T-helper 1 cell (primary cell): ENCODE measurements around the gene CADM4.
A peak's percentile ranks its signal among the peaks of the same experiment; 100 is the strongest.
"Not testable (repeated sequence)": the region's sequence is repeated elsewhere in the genome, so short reads cannot be mapped to it uniquely, and the experiment has no call there.

Source experiments
- DNase-seq, 5 donors: peaks; one replicate each; pipeline ENCODE4 v3.0.0-alpha.2; 2012 to 2020

The CADM4 gene

DNA sequence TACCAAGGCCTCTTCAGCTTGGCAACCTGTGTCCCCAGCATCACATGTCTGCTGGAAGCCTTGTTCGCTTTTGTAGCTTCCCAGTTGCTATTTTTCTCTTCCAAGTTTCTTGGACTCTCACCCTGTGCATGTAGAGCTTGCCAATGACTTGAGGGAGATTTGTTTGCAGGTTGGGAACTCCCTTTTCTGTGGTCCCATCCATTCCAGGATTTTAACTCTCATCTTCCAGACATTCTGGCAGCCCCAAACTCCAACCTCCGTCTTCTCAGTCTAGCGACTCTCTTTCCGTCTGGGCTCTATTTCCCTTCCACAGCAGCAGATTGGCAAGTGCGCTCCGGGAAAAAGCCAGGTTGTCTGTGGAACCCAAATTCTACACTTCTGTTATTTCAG, 21.3 kb upstream of the CADM4 start:
- DNase-seq: no peak

DNA sequence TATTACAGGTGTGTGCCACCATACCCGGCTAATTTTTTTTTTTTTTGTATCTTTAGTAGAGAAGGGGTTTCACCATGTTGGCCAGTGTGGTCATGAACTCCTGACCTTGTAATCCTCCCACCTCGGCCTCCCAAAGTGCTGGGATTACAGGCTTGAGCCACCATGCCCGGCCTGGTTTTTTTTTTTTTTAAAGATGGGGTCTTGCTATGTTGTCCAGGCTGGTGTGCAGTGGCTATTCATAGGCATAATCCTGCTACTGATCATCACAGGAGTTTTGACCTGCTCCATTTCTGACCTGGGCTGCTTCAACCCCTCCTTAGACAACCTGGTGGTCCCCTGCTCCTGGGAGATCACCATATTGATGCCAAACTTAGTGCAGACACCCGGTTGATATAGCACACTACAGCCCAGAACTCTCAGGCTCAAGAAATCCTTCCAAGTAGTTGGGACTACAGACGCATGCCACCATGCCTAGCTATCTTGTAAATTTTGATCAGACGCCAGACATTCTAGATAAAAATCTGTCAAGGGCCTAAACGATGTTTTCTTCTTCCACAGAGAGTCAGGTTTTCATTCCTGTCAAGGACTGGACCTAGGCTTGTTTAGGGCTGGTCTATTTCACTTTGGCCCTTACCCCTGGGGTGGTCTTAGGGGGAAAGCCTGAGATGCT, 20.8 kb upstream of the CADM4 start:
- DNase-seq: no peak

DNA sequence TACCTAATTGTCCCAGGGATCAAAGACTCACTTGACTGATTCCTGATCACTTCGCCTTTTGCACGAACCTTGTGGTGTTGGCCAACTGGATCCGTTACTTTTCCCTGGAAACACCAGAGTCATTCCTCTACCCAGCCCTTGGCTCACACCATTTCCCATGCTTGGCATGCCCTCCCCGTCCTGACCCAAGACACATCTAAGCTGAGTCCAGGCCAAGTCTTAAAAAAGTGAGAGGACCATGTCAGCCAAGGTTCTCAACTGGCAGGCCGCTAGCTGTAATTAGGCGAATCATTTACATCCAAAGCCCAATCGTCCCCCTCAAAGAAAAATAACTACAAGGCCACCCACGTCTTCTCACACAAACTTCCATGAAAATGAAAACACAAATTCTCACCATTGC, 18.8 kb upstream of the CADM4 start:
- no peak for DNase-seq

DNA sequence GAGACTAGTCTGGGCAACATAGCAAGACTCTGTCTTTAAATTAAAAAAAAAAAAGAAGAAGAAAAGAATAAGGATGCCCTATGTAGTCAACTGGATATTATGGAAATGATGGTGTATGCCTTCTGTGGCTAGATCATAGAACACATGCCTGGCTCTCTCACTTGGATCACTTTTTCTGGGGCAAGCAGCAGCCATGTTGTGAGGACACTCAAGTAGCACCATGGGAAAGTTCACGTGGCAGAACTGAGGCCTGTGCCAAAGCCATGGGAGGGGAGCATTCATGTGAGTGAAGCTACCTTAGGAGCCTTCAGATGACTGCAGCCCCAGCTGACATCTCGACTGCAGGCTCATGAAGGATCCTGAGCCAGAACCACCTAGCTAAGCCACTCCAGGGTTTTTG, 18.4 kb upstream of the CADM4 start:
- no peak for DNase-seq

- no peak for DNase-seq
Observed at GRCh38 chr19:43656436-43656835, 16.8 kb upstream of the CADM4 start.

- DNase-seq: no peak
Observed at GRCh38 chr19:43652546-43652874, 12.9 kb upstream of the CADM4 start.

DNA sequence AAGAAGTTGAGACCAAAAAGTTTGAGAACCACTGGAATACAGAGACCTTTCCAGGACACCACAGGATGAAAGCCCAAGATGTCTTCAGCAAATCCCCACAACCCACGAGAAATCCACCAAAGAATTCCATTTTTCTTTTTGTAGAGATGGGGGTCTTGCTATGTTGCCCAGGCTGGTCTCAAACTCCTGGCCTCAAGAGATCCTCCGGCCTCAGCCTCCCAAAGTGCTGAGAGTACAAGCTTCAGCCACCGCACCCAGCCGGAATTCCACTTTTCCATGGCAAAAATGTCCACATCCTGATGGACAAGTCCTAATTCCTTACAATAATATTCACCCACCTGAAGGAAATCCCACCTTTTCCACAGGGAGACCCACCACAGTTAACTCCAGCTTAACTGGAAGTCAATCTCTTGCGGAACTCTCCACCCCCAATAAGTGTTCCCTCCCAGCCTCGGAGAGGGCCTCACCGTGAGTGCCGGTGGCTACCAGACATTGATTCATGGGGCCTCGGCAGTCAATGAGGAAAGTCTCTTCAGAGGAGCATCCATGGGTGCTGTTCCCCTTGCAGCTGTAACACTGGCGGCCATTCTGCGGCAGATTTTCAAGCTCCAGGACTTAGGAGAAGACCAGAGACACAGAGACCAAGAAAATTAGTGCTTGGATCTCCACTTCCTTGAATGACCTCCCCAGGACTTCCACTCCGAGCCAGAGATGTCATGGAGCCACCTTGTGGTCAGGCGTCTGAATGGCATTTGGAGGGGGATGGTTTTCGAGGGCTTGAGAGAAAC, 12.3 kb upstream of the CADM4 start:
- peak in 1 of 5 donors; percentile 46 for DNase-seq

GRCh38 chr19:43650276-43650675, 10.6 kb upstream of the CADM4 start:
- not testable (repeated sequence) for DNase-seq

DNA sequence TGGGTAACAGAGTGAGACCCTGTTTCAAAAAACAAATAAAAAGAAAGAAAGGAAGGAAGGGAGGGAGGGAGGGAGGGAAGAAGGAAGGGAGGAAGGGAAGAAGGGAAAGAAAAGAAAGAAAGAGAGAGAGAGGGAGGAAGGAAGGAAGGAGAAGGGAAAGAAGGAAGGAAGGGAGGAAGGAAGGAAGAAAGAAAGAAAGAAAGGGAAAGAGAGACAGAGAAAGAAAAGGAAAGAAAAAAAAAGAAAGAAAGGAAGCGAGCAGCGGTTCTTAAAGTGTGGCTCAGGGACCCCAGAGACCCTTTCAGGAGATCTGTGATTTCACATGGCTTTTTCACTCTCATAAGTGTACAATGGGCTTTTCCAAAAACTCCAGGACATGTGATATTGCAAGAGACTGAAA, 9.9 kb upstream of the CADM4 start:
- no peak for DNase-seq

DNA sequence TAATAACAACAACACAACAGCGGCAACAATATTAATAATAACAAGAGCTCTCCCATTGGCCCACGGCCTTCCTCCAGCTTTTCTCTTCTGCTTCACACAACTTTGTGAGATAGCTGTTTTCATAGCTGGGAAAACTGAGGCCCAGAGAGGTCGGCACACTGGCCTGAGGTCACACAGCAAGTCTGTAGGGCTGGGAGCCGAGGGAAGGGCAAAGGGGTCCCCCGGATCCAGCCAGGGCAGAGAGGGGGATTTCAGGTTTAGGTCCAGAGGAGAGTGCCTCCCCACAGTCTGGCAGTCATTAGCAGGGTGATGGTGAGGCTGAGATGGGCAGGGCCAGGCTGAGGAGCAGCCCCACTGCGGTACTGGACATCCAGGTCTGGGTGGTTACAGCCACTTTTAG, 9.0 kb upstream of the CADM4 start:
- no peak for DNase-seq

GRCh38 chr19:43644181-43644580, 4.5 kb upstream of the CADM4 start:
- DNase-seq: no peak

- DNase-seq: no peak
Observed at GRCh38 chr19:43643326-43643725, 3.7 kb upstream of the CADM4 start.

- DNase-seq: no peak
Observed at GRCh38 chr19:43642531-43642930, 2.9 kb upstream of the CADM4 start.

GRCh38 chr19:43641333-43641732, 1.7 kb upstream of the CADM4 start:
- no peak for DNase-seq

- no peak for DNase-seq
Observed at GRCh38 chr19:43640424-43640757, 741 bp upstream of the CADM4 start.

DNA sequence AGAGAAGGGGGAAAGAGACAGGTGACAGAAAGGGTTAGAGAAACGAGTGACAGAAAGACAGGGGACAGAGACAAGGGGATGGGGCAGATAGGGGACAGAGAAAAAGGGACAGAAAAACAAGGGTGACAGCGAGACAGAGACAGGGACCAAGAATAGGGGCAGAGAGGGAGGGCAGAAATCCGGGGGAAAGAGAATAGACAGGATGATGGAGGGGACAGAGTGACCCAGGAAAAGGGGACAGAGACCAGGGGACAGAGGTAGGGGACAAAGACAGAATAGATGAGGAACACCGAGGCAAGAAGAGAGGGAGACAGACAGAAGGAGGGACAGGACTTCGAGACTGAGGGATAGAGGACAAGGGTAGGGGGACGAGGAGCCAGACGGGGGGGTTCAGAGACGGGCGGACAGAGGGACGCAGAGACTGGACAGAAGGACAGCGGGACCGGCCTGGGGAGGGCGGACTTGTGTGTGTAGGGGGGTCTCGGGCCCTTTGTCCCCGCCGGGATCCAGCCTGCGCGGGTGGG, 593 bp downstream of the CADM4 start:
- DNase-seq: no peak

DNA sequence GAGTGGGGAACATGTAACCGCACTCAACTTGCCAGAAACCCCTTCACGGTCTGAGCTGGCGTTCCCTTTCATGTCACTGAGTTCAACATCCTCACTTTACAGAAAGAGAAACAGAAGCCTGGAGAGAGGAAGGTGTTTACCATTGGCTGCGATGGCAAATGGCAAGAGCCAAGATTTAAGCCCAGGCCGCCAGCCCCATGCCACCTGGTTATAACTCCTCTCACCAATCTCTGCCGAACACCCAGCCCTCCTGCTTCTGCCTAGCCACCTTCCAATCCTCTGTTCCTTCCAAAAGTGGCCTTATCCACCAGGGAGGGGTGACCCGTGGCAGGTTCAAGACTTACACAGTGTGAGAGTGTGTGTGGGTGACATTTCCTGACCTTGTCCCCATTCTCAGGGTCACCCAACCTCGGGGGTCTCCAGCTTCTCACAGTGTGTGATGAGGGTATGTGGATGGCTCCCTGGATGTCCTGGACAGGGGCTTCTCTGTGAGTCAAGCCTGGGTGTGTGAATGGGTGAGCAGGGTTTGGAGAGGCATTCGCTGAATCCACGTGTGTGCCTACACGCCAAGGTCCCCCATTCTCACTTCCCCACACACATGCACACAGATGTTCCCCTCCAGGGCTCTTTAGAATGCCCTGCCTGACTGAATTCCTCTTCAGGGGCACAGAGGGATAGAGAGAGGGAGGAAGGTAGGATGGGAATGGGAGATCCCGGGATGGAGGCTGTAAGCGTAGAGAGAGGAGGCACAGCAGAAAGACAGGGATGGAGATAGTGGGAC, 1.2 kb downstream of the CADM4 start:
- no peak for DNase-seq

GRCh38 chr19:43636121-43636683, 3.4 kb downstream of the CADM4 start:
- DNase-seq: no peak

DNA sequence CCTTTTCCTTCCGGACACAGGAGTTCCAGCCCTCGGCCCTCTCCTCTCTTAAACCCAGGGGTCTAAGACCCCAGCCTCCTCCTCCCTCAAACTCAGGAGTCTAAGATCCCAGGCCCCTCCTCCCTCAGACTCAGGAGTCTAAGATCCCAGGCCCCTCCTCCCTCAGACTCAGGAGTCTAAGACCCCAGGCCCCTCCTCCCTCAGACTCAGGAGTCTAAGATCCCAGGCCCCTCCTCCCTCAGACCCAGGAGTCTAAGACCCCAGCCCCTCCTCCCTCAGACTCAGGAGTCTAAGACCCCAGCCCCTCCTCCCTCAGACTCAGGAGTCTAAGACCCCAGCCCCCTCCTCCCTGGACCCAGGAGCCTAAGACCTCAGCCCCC, 4.1 kb downstream of the CADM4 start:
- not testable (repeated sequence) for DNase-seq

DNA sequence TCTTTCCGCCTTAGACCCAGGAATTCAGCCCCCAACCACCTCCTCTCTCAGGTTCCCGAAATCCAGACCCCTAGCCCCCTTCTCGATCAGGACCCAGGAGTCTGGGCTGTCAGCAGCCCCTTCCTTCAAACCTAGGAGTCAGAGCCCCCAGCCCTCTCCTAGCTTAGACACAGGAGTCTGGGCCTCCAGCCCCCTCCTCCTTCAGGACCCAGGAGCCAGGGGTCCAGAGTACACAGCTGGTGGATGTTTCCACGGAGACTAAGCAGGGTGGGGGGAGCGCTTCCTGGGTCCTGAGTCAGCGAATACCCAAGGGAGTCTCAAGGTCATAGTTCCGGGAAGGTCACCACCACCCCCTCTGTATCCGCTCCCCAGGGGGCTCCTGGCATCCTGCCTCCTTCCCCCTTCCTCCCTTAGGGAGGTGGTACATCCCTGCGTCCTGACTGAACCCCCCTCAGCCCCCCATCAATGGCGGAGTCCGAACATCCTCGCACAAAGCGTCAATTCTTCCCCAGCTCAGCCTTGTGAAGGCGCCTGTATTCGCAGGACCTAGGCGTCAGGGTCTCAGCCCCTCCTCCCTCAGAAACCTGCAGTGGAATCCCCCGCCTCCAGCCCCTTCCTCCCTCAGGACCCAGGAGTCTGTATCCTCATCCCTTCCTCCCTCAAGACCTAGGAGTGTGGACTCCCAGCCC, 4.6 kb downstream of the CADM4 start:
- DNase-seq: no peak

DNA sequence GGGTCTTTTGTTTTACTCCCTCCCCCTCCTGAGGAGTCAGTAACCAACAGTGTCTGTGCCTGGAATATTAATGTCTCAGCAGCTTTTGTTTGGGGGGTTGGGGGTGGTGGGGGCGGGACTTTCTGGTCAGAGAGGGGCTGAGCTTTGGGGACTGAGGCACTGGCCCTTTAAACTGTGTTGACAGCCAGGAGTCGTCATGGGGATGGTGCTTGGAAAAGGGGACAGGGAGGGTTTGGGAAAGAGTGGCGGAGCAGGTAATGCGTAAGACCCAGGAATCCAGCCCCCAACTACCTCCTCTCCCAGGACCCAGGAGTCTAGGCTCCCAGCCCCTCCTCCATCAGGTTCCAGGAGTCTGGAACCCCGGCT, 5.2 kb downstream of the CADM4 start:
- no peak for DNase-seq

- no peak for DNase-seq
Observed at GRCh38 chr19:43634068-43634467, 5.6 kb downstream of the CADM4 start.

- no peak for DNase-seq
Observed at GRCh38 chr19:43633520-43633919, 6.1 kb downstream of the CADM4 start.
